Endodermal cell (in vitro differentiated cells): Measurements from ENCODE around the gene AFMID. TPM values are rescaled to one million over a fixed set of nuclear protein-coding genes. Genes with fewer than 3 reads are reported as not detected.

Source experiments
- DNase-seq: peaks from one replicate; pipeline ENCODE4 v3.0.0-alpha.2; 2017
- H3K27ac ChIP-seq: 2 replicates; pipeline ENCODE4 v1.5.1; 2013; ENCODE audit warnings: mild to moderate bottlenecking, low read depth, low read length, moderate library complexity
- H3K27me3 ChIP-seq: 2 replicates; pipeline ENCODE4 v1.6.1; 2013; ENCODE audit warnings: mild to moderate bottlenecking, low read length, moderate library complexity; ENCODE audit not compliant: insufficient read depth, control insufficient read depth, poor library complexity, severe bottlenecking
- H3K36me3 ChIP-seq: 2 replicates; pipeline ENCODE4 v1.7.0; 2013; ENCODE audit warnings: mild to moderate bottlenecking, low read length, moderate library complexity; ENCODE audit not compliant: control insufficient read depth, insufficient read depth
- H3K4me1 ChIP-seq: one replicate; pipeline ENCODE4 v1.7.0; 2013; ENCODE audit warnings: low read length; ENCODE audit not compliant: control insufficient read depth, insufficient read depth
- H3K4me3 ChIP-seq: 2 replicates; pipeline ENCODE4 v1.5.1; 2013; ENCODE audit warnings: mild to moderate bottlenecking, low read length, moderate library complexity
- H3K9ac ChIP-seq: 2 replicates; pipeline ENCODE4 v1.6.1; 2013; ENCODE audit warnings: mild to moderate bottlenecking, low read length, moderate library complexity; ENCODE audit not compliant: poor library complexity, severe bottlenecking; ENCODE audit errors: extremely low read depth
- H3K9me3 ChIP-seq: 2 replicates; pipeline ENCODE4 v1.6.1; 2013; ENCODE audit warnings: mild to moderate bottlenecking, low read length, moderate library complexity; ENCODE audit not compliant: control insufficient read depth
- H3K27ac Mint-ChIP-seq: 2 replicates; pipeline ENCODE4 v1.8.0; 2020; ENCODE audit warnings: mixed read lengths
- H3K27me3 Mint-ChIP-seq: 2 replicates; pipeline ENCODE4 v1.8.0; 2021; ENCODE audit warnings: mild to moderate bottlenecking, mixed read lengths; ENCODE audit not compliant: insufficient read depth
- H3K36me3 Mint-ChIP-seq: 2 replicates; pipeline ENCODE4 v1.8.0; 2020; ENCODE audit warnings: low read depth, mixed read lengths
- H3K4me1 Mint-ChIP-seq: 2 replicates; pipeline ENCODE4 v1.8.0; 2020; ENCODE audit warnings: mixed read lengths
- H3K4me3 Mint-ChIP-seq: 2 replicates; pipeline ENCODE4 v1.8.0; 2020; ENCODE audit warnings: mild to moderate bottlenecking, moderate library complexity, mixed read lengths
- H3K9me3 Mint-ChIP-seq: 2 replicates; pipeline ENCODE4 v1.8.0; 2020; ENCODE audit warnings: mild to moderate bottlenecking, mixed read lengths
- WGBS, 2 experiments: methylation state at CpG; one replicate each; pipeline versions ENCODE4 v1.1.5 to v1.1.7; 2013; ENCODE audit warnings: missing lambda C conversion rate in 2 of 2, mixed read lengths in 1 of 2; ENCODE audit not compliant: insufficient coverage in 1 of 2, insufficient read length in 1 of 2; 5-methylcytosine and 5-hydroxymethylcytosine counted together
- total RNA-seq, 2 donors: library from RNA; stranded (reverse); fragmentation: NEBNext Ultra II Directional in 1 of 2; extraction: Animal tissue kit (Norgen Biotek cat#: 25700) in 1 of 2; gene quantifications; 2 replicates in 1 of 2; 3 replicates in 1 of 2; pipeline ENCODE4 v1.2.1, GENCODE V29; 2021
- TF ChIP-seq, protein P1 (sequence below): fragments of 200-600 bp; sonication (generic); conservative IDR thresholded peaks from 2 replicates; pipeline ENCODE4 v1.5.0; 2021; ENCODE audit warnings: antibody characterized with exemption, mild to moderate bottlenecking

Gene AFMID
- total RNA-seq, 2 donors from 2014 or later = 46.5 to 52.4 TPM

DNA sequence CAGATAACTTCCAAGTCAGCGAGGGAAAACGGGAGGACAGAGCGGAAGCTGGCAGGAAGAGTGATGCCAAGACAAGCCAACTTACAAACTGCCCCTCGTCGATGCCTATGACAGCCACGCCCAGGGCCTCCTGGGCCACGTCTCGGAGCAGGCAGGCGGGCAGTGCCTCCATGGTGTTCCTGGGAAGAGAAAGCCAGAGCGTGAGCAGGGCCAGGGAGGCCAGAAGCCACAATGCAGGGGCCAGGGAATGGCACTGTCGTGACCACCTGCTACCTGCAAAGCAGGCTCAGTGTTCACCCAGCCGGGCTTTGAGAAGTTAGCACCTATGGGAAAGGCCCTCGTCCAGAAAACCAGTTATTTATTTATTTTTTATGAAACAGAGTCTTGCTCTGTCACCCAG lies 4.7 kb upstream of the AFMID start:
- no peak overlapping the region for H3K27ac Mint-ChIP-seq
- peaks cover 3% of the 10 kb centered on the region for H3K4me1 ChIP-seq
- H3K36me3 ChIP-seq = peaks cover 69% of the 10 kb centered on the region
- no peak overlapping the region for H3K4me3 ChIP-seq
- DNase-seq = peak; percentile 45
- no peaks in the 10 kb centered on the region for H3K27me3 ChIP-seq
- H3K4me1 Mint-ChIP-seq = peaks cover 19% of the 10 kb centered on the region
- TF ChIP-seq, protein P1, sequence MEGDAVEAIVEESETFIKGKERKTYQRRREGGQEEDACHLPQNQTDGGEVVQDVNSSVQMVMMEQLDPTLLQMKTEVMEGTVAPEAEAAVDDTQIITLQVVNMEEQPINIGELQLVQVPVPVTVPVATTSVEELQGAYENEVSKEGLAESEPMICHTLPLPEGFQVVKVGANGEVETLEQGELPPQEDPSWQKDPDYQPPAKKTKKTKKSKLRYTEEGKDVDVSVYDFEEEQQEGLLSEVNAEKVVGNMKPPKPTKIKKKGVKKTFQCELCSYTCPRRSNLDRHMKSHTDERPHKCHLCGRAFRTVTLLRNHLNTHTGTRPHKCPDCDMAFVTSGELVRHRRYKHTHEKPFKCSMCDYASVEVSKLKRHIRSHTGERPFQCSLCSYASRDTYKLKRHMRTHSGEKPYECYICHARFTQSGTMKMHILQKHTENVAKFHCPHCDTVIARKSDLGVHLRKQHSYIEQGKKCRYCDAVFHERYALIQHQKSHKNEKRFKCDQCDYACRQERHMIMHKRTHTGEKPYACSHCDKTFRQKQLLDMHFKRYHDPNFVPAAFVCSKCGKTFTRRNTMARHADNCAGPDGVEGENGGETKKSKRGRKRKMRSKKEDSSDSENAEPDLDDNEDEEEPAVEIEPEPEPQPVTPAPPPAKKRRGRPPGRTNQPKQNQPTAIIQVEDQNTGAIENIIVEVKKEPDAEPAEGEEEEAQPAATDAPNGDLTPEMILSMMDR = no peak
- WGBS, 2 experiments = 93 to 98% methylated on average over 12 to 13 of the region's 13 CpGs
- H3K9me3 Mint-ChIP-seq = no peaks in the 10 kb centered on the region
- no peak overlapping the region for H3K4me3 Mint-ChIP-seq
- no peak overlapping the region for H3K9ac ChIP-seq
- no peaks in the 10 kb centered on the region for H3K9me3 ChIP-seq
- no peaks in the 10 kb centered on the region for H3K27me3 Mint-ChIP-seq
- H3K27ac ChIP-seq = no peak overlapping the region
- peaks cover 60% of the 10 kb centered on the region for H3K36me3 Mint-ChIP-seq

GRCh38 chr17:78183916-78184315 lies 3.2 kb upstream of the AFMID start:
- H3K36me3 ChIP-seq = peaks cover 60% of the 10 kb centered on the region
- H3K27ac ChIP-seq = no peak overlapping the region
- H3K9me3 ChIP-seq = no peaks in the 10 kb centered on the region
- Mint-ChIP-seq H3K36me3 (peaks cover 50% of the 10 kb centered on the region), H3K4me3 (peak overlapping the region; percentile 78), H3K9me3 (no peaks in the 10 kb centered on the region), H3K27me3 (no peaks in the 10 kb centered on the region), H3K4me1 (peaks cover 22% of the 10 kb centered on the region), H3K27ac (no peak overlapping the region)
- TF ChIP-seq, protein P1 = no peak
- WGBS, 2 experiments = 93 to 94% methylated on average over 9 to 12 of the region's 12 CpGs
- H3K4me3 ChIP-seq = peak overlapping the region; percentile 82
- H3K4me1 ChIP-seq = peaks cover 3% of the 10 kb centered on the region
- DNase-seq = no peak
- no peaks in the 10 kb centered on the region for H3K27me3 ChIP-seq
- H3K9ac ChIP-seq = no peak overlapping the region

DNA sequence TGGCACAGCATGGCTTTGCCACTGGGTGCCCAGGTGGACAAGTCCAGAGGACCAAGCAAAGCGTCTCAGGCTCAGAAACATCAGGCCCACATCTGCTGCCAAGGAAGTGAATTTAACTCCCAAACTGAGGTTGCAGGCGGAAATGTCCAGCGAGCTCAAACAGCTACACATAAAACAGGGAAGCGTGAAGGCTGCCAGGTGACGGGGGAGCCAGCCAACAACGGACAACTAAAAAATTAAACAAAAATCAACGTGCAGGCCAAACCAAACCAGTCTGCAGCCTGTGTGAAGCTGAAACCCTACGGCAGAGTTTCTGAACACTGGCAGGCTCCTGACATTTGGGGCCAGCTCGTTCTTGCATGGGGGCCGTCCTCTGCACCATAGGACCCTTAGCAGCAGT lies 2.8 kb upstream of the AFMID start:
- Mint-ChIP-seq H3K27me3 (no peaks in the 10 kb centered on the region), H3K4me1 (peaks cover 22% of the 10 kb centered on the region), H3K4me3 (peak overlapping the region; percentile 78), H3K9me3 (no peaks in the 10 kb centered on the region), H3K27ac (peak overlapping the region; percentile 49), H3K36me3 (peaks cover 45% of the 10 kb centered on the region)
- TF ChIP-seq, protein P1 = no peak
- Histone ChIP-seq H3K9me3 (no peaks in the 10 kb centered on the region), H3K27ac (no peak overlapping the region), H3K9ac (no peak overlapping the region), H3K27me3 (no peaks in the 10 kb centered on the region), H3K4me1 (peaks cover 3% of the 10 kb centered on the region), H3K36me3 (peaks cover 55% of the 10 kb centered on the region), H3K4me3 (peak overlapping the region; percentile 82)
- WGBS, 2 experiments = 90 to 98% methylated on average over 6 to 10 of the region's 10 CpGs
- no peak for DNase-seq
